Medulla oblongata (tissue), 1 donor: ENCODE results near the gene DNAJB6.

ENCODE experiments used
- DNase-seq: peaks from one replicate; pipeline ENCODE4 v3.0.0-alpha.2; 2015; ENCODE audit errors: extremely low spot score

The DNAJB6 gene

DNA sequence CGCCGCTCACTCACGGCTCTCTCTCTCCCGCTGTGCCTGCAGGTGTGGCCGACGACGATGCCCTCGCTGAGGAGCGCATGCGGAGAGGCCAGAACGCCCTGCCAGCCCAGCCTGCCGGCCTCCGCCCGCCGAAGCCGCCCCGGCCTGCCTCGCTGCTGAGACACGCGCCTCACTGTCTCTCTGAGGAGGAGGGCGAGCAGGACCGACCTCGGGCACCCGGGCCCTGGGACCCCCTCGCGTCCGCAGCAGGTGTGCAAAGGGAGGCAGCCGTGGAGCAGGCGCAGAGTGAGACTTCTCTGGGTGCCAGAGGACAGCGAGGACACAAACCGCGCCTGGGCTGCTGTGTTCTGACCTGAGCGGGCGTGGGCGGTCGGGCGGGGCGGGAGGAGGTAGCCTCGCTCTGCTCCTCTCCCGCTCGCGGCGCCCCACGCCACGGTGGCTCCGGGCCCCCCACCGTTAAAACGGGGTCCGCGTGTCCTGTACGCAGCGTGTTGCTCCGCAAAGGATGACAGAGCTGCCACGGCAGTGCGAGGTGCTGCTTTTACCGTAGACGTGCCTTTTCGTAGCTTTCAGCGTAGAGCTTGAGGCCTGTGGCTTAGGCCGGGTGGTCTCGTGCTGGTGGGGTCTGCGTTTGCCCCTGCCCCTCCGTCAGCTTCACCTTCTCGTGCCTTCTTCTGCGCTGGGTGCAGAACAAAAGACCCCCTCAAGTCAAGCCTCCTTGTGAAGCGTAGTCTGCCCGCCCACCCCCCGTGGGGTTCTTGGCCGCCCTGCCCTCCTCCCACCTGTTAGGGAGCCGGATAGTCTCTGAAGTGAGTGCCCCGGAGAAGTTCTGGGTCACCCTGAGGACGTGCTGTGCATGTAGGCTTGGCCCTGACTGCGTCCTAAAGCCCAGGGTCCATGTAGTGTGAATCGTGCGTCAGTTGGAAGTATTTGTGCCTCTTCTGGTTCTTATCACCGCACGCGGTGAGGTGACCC lies 73.2 kb downstream of the DNAJB6 start:
- DNase-seq, result no peak

DNA sequence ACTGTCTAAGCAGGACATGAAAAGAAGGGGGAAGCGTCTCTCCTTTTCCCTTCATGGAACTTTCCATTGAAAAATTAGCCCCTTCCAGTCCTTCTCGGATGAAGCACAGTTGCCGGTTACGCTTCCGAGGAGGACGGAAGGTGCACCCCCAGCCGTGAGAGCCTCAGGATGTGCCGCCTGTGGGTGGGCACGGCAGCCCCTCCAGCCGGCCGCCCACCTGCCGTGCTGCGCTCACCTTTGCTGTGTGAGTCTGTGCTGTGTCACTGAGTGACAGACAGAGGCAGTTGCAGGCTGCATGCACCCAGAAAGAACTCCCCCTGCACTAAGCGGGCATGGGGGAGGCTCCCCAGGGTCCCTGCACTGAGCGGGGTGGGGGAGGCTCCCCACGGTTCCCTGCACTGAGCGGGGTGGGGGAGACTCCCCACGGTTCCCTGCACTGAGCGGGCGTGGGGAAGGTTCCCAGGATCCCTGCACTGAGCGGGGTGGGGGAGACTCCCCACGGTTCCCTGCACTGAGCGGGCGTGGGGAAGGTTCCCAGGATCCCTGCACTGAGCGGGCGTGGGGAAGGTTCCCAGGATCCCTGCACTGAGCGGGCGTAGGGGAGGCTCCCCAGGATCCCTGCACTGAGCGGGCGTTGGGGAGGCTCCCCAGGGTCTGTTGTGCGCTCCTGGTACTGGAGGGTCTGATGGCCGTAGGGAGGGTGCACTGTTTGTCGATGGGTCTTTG lies 74.2 kb downstream of the DNAJB6 start:
- DNase-seq, result no peak

DNA sequence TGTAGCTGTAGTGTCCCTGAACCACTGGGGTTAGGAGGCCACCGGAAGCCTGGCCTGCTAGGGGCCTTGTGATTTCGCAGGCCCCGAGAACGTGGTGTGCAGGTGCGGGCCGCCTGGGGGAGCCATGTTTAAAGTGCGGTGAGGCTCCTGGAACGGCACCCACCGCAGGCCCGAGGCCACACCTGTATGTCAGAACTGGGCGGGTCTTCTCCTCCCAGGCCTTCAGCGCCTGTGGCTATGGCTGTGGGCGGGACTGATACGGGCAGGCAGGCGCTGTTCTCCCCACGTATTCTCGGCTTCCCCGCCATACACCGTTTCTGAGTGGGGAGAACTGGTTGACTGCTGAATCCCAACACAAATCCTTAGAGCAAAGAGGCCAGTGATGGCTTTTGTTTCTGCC lies 74.8 kb downstream of the DNAJB6 start:
- no peak for DNase-seq

DNA sequence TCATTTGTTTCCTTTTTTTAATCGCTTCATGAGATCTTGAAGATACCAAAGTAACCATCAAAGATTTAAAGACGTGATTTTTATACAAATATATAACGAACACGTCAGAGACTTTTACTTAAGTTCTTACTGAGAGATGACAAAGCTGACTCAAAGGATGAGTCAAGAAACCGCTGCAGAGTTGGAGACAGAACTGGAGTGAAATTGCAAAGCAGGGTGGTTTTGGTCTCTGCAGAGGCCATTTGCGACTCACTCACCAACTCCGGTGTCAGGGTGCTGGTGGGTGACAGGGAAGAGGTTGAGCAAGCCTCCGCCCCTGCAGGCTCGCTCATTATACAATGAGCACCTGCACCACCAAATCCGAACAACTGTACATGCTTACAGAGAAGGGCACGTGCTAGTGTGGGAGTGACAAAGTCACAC lies 75.2 kb downstream of the DNAJB6 start:
- no peak for DNase-seq

DNA sequence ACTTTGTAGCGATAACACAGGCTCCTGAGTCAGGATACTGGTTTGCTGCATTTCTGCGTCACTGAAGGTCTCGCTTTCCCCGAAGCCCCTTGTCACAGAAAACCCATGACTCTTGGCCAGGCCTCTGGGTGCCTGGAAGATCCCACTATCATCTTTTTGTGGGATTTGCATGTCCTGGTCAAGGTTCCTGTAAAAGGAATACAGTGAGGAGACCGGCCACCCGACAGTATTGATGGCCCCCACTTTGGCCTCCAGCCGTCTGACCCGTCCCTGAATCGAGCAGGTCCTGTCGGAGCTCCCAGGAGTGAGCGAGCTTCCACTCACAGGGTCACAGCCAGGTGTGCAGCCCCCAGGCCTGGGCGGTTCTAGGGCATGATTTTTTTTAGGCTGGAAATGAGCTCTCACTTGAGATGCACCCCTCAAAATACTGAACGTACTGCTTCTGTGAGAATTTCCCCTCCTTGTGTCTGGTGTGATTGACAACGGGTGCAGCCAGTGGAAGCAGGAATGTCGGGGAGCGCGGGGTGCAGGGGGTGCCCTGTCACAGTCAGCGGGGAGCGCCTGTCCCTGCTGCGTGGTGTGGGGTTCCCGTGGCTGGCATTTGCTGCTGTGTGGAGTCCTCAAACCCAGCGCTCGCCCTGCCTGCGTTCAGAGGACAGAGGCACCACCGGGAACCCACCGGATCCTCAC lies 75.8 kb downstream of the DNAJB6 start:
- no peak for DNase-seq

DNA sequence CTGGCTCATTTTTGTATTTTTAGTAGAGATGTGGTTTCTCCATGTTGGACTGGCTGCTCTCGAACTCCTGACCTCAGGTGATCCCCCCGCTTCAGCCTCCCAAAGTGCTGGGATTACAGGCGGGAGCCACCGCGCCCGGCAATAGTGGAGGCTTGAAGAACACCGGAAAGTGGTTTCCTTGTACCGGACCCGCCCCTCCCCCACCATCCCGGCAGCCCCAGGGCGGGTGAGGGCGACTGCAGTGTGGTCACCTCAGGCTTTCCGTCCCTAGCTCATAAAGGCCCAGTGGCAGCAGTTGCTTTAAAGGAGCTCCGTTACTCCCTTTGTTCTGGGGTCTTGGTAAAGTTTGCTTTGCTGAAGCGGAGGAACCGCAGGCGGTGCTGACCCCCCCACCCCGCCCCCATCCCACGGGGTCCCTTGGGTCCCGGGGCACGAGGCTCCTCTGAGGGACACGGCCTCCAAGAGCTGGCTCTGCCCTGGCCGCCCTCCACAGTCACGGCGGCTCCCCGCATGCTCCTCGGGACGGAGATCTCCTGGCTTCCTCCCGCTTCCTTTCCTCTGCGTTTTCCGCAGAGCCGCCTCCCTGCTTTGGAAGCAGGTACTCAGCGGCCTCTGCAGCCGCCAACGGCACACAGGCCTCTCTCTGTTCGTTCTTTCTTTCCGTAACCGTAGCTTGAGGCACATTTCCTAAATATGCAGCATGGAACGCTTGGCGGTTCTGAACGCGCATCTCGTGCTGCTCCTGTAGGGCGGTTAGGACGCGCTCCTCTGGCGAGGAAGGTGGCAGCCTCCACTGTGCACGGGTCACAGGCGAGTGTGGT lies 77.3 kb downstream of the DNAJB6 start:
- no peak for DNase-seq

DNA sequence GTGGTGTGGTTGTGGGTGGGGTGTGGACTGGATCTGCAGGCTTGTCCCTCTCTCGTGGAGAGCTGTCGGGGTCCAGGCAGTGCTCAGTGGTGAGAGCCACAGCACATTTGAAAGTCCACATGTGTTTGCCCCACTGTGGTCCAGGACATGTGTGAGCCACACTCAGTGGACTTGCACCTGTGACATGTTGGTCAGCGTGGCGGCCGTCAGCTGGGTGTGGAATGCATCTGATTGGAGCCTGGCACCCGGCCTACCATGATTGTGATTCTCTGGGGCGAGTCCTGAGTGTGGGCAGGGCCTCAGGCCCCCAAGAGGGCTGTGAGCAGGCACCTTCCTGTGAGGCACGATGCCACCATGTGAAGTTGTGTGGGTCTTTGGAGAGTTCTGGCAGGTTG lies 77.9 kb downstream of the DNAJB6 start:
- no peak for DNase-seq

DNA sequence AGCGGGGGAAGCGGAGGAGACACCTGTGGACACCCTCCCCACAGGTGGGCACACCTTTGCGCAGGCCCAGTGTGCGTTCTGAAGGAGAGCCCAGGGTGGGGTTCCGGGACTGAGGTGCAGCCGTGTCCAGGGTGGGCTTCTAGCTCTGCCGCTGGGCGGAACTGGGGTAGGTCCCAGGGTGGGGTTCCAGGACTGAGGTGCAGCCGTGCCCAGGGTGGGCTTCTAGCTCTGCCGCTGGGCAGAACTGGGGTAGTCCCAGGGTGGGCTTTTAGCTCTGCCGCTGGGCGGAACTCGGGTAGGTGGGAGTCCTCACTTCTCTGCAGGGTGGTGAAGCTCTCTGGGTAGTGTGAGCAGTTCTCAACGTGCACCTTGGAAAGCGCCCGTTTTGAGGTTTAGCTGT lies 78.7 kb downstream of the DNAJB6 start:
- DNase-seq, result no peak

DNA sequence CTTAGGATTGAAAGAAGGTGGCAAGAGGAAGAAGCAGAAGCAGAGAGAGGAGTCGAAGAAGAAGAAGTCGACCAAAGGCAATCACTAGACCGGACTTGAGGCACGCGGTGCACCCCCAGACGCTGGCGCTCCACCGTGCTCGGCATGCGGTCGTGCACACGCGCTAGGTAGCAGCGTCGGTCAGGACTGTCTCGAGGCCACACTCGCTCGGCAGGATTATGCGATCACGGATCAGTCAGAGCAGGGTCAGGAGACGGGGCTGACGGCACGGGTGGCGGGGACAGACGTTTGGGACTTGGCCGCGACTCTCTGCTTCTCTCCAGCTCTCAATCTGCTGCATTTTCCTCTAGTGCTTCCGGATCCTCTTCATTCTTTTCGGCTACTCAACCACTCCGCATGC lies 79.2 kb downstream of the DNAJB6 start:
- DNase-seq, result no peak

DNA sequence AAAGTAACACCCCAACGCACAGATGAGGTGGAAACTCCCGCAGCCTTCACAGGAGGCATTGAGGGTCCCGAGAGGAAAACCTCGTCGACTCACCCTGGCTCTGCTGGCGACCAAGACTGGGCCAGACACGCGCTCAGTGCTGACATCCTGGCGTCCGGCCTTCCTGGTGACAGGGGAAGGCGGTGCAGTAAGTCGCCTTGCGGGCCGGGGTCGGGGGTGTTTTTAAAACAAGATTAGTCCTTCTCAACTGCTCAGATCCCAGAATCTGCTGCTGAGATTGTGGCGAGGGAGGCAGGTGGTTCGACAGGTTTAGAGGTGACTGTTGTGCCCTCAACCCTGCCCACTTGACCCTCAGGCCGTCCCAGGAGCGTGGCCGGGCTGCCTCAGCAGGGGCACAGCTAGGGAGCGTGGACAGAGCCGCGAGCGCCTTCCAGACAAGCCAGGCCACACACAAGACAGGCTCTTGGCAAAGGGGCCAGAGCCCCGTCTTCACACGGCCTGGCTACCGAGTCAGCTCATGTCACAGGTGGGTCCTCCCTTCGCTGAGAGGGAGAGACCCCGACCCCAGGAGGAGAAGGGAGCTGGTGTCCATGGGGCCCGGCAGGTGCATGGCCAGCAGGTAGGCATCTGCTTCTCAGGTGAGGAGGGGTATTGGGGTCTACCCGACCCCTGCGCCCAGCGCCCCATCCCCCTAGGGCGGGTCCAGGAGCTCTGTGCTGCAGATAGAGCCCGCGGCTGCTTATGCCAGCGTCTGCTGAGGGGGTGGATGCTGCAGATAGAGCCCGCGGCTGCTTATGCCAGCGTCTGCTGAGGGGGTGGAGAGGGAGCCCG lies 81.6 kb downstream of the DNAJB6 start:
- DNase-seq, result no peak

DNA sequence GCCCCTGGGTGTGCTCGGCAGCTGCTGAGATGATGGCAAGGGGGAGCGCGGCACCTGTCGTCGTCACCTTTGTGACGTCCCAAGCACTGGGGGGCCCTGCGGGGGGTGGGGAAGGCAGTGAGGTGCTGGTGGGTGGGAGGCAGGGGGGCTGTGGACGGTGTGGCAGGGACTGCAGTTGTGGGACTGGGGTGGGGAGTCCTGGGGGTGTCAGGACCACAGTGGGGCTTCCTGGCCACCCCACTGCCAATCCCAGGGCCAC lies 82.2 kb downstream of the DNAJB6 start:
- no peak for DNase-seq

DNA sequence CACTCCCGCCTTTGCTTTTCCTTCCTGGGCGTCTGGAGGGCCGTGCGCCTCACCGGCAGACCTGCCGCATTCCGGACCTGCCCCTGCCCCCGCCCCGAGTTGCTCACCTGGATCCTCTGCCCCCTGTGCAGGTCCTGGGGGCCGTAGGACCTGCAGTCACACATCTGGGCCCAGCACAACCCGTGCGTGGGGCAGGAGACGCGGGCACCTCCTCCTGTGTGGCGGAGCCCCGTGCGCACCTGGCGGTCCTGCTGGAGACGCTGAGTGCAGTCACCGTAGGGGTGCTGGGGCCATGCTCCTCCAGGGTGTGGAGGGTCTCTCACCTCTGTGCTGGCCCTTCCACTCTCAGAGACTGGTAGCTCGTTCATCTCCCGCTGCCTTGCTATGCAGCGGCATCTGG lies 85.5 kb downstream of the DNAJB6 start:
- no peak for DNase-seq

DNA sequence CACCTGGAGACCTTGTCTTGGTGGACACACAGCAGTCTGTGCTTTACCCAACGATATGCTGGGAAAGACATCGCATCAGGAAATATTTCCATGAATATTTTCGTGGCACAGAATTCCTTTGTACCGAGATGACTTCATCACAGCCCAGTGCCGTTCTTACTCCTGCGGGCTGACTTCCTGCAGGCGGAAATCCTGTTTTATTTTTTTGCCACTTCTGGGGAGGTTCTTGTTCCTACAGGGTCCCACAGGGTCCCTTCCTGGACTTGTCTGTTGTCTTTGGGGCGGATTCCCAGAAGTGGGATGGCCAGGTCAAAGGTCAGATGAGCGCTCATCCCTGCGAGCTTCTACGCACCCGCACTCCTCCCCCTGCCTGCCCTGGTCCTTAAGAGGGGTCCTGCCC lies 86.5 kb downstream of the DNAJB6 start:
- DNase-seq, result no peak

DNA sequence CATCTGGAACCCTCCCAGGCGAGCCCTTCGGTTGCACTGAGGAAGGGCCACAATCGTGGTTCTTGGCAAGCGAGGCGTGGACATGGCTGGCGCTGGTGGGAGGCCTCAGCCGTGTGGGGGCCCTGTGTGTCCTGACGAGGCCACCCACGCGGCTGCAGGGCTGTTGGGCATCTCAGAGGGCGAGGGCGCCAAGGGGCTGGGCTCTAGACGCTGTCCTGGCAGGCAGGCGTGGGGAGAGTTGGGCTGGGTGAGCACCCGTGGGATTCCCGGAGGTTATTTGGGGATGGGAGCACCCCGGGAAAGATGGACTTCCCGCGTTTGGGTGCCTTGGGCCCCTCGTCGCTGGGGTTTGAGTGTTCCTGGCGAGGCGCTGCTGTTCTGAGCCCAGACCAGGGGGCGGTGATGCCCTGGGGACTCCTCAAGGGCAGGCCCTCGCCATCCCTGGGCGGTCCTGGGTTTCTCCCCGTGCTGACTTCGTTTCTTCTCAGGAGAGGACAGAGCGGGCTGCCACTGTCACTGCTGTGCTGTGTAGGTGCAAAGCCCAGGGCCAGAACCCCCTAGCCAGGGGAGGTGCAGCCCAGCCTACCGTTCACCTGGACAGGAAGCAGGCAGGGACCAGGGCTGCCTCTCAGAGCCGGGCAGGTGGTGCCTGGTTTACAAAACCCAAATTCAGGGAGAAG lies 87.2 kb downstream of the DNAJB6 start:
- no peak for DNase-seq

DNA sequence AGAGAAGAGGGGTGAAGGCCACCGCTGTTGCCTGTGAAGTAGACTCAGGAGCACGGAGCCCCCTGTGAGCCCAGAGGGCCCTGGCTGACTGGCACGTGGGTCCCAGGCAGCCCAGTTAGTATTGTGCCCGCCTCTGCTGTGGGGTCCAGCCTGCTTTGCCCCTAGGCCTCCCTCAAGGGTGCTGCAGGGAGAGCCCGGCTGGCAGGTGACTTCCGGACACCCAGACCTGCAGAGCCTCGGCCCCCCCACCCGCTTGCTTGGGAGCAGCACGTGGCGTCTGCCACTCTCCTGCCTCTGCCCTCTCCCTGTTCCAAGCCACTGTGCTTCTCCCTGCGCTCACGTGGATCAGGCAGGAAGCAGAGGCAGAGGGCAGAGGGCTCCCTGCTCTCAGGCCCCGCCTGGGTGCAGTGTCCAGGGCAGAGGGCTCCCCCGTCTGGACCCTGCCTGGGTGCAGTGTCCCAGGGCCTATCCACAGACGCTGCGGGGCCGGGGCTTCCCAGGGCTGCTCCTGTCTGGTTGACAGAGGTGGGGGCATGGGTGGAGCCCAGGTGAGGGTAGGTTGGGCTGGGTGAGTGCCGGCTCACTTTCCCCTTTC lies 88.4 kb downstream of the DNAJB6 start:
- no peak for DNase-seq

DNA sequence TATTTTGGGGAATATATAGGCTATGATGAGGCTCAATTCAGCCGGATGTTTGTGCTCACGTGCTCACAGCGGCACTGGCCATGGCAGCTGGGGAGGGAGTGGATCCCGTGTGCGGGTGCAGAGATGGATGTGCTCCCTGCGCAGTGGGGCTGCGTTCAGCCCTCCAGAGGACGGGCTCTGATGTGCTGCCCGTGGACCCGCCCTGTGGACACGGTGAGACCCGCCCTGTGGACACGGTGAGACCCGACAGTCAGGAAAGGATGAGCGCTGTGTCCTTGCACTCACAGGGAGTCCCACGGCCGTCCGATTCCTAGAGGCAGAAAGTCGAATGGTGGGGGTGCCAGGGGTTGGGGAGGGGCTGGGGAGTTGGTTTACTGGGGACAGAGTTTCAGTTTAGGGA lies 89.0 kb downstream of the DNAJB6 start:
- DNase-seq, result no peak

DNA sequence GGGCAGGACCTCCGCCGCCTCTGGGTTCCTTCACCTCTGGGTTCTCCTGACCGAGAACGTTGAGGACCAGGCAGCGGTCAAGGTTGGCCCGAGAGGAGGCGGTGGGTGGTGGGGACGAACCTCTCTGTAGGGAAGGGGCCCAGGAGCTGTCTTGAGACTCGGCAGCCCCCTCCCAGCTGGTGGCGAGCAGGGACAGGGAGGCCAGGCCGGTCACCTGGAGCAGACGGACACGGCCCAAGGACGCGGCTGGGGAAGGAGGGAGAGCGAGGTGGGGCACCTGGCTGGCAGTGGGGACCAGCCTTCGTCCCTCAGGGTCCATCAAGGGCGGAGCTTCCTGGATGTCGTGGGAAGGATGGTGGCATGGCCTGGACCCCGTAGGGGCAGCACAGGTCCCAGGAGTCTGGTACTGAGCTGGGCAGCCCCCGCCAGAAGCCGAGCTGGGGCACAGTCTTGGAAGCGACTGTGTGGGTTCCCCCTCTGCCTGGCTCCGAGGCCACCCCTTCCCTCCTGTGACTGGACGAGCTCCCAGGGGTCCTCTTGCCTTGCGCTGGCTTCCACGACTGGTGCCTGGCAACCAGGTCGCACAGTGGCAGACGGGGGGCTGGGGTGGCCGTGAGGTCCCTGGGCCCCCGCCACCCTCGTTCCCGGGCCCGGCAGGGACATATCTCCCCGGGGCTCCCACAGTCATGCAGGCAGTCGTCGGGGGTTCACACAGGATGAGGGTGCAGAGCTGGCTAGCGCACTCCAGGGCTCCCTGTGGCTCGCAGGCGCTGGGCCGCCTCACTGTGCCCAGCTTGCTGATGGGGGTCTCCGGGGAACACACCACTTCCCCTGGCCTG lies 89.9 kb downstream of the DNAJB6 start:
- no peak for DNase-seq

DNA sequence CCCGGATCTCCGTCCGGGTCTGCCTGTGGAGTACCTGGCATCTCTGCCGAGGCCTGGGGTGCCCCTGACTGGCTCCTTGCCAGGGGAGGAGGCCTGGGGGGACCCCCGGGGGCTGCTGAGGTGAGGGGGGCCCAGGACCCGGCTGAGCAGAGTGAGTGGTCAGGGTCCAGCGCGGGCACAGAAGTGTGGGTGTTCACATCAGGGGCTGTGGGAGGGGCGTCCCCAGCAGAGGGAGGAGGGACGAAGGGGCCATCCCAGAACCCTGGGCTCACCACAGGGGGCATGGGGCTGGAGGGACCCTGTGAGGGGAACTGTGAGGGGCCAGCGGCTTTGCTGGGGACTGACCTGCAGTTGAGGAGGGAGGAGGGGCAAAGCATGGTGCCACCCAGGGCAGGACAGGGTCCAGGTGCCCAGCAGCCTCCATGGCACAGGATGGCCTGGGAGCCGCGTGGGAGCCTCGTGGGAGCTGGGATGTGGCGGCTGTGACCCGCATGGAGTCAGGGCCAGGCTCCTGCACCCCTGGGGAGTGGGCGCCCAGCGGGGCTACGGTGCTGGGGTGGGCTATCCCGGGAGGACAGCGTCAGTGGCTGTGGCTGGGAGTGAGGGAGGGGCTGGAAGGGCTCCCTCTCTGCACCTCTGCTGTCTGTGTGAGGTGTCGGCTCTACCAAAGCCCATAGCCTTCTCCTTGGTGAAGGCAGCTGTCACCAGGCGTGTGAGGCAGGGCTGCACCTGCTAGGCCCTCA lies 91.2 kb downstream of the DNAJB6 start:
- DNase-seq, result no peak
